GM12865 (cell line): ENCODE data around the gene C2CD2.
"Not testable (repeated sequence)": the region's sequence is repeated elsewhere in the genome, so short reads cannot be mapped to it uniquely, and the experiment has no call there.

Experiments used
- DNase-seq: peaks from one replicate; pipeline ENCODE4 v3.0.0; 2010; ENCODE audit warnings: low read depth
- H3K4me3 ChIP-seq: 2 replicates; pipeline ENCODE4 v1.5.1; 2011; ENCODE audit warnings: mild to moderate bottlenecking, low read depth, low read length, control low read depth
- CTCF ChIP-seq: IDR thresholded peaks from 2 replicates; pipeline ENCODE4 v1.5.1; 2011; ENCODE audit warnings: low read length, control low read depth, low read depth, inconsistent platforms; ENCODE audit not compliant: insufficient read depth; ENCODE audit errors: missing control alignments

Gene C2CD2

GRCh38 chr21:41964171-41964570 is 10.4 kb upstream of the C2CD2 start:
- DNase-seq: no peak
- no peak for TF ChIP-seq CTCF

GRCh38 chr21:41962425-41962966 is 8.7 kb upstream of the C2CD2 start:
- no peak for TF ChIP-seq CTCF
- no peak overlapping the region for H3K4me3 ChIP-seq
- no peak for DNase-seq

More at GRCh38 chr21:41964171-41964570, 10.4 kb upstream of the C2CD2 start:
- H3K4me3 ChIP-seq: no peak overlapping the region

GRCh38 chr21:41961753-41962152 is 7.9 kb upstream of the C2CD2 start:
- no peak for TF ChIP-seq CTCF
- H3K4me3 ChIP-seq: no peak overlapping the region
- DNase-seq: no peak

GRCh38 chr21:41961282-41961701 is 7.5 kb upstream of the C2CD2 start:
- TF ChIP-seq CTCF: no peak
- no peak for DNase-seq
- no peak overlapping the region for H3K4me3 ChIP-seq

GRCh38 chr21:41960386-41960785 is 6.6 kb upstream of the C2CD2 start:
- no peak for DNase-seq
- no peak for TF ChIP-seq CTCF
- H3K4me3 ChIP-seq: no peak overlapping the region

- DNase-seq, H3K4me3 ChIP-seq: not testable (repeated sequence)
These were observed 5.9 kb upstream of the C2CD2 start for GRCh38 chr21:41959697-41960096.

GRCh38 chr21:41958886-41959563 is 5.2 kb upstream of the C2CD2 start:
- H3K4me3 ChIP-seq: no peak overlapping the region
- DNase-seq: no peak
- TF ChIP-seq CTCF: no peak
